Right lobe of liver (tissue), 4 donors: ENCODE measurements around the gene GDPD5.

Source experiments
- POLR2A ChIP-seq: fragments of 450-650 bp; IDR thresholded peaks from one replicate; pipeline ENCODE4 v1.6.1; 2017; ENCODE audit warnings: antibody characterized with exemption, mild to moderate bottlenecking
- TF ChIP-seq, protein P1 (sequence below), 4 donors: fragments of 200-600 bp in 3 of 4; fragments of 450-650 bp in 1 of 4; IDR thresholded peaks; one replicate each; pipeline versions ENCODE4 v1.5.1 to v1.8.0; 2016 to 2022; ENCODE audit warnings: antibody characterized with exemption in 4 of 4, mild to moderate bottlenecking in 2 of 4
- donor health status: DM: no; HTN: no; CAD: no.
- donor health status: DM: no; HTN: no; CAD: no.
- donor health status: DM: no; HTN: yes; CAD: no.

DNA sequence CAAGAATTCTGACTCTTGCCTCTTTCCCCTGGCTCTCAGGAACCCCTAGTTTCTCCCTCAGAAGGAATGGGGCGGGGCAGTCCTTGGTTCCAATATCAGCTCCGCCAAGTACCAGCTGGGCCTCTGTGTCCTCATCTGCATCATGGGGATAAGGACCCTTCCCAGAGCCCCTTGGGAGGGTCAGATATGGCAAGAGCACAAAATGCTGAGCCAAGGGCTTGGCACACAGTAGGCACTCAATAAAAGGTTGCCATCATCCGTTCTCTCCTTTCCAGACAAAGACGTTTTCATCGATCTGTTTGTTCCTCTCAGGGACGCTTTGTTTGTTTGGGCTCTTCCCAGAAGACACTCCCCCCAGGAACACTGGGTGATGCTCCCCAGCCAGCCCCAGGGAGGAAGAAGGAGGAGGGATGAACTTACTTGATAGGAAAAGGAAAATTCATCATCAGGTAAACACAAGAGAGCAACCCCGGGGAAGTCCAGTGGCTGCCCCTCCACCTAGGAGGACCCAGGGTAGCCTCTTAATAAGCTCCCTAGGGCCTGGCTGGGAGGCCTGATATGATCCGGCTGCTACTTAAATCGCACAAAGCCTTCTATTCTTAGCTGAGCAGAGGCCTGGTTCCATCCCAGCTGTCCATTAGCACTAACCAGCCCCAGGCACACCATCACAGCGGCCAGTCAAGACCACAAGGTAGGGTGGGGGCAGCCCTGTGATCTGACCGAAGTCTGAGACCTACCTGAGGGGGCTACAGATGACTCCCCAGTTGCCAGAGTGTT is 19.6 kb downstream of the GDPD5 start:
- TF ChIP-seq, protein P1, sequence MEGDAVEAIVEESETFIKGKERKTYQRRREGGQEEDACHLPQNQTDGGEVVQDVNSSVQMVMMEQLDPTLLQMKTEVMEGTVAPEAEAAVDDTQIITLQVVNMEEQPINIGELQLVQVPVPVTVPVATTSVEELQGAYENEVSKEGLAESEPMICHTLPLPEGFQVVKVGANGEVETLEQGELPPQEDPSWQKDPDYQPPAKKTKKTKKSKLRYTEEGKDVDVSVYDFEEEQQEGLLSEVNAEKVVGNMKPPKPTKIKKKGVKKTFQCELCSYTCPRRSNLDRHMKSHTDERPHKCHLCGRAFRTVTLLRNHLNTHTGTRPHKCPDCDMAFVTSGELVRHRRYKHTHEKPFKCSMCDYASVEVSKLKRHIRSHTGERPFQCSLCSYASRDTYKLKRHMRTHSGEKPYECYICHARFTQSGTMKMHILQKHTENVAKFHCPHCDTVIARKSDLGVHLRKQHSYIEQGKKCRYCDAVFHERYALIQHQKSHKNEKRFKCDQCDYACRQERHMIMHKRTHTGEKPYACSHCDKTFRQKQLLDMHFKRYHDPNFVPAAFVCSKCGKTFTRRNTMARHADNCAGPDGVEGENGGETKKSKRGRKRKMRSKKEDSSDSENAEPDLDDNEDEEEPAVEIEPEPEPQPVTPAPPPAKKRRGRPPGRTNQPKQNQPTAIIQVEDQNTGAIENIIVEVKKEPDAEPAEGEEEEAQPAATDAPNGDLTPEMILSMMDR (IDR thresholded peaks at IDR 0.05) = no peak
- TF ChIP-seq POLR2A = no peak
